Measurements from ENCODE around the gene MYPN. TPM values are rescaled to one million over a fixed set of nuclear protein-coding genes. Genes with fewer than 3 reads are reported as not detected.

Gene MYPN
- total RNA-seq, 1 experiment from 2014 or later: not detected

DNA sequence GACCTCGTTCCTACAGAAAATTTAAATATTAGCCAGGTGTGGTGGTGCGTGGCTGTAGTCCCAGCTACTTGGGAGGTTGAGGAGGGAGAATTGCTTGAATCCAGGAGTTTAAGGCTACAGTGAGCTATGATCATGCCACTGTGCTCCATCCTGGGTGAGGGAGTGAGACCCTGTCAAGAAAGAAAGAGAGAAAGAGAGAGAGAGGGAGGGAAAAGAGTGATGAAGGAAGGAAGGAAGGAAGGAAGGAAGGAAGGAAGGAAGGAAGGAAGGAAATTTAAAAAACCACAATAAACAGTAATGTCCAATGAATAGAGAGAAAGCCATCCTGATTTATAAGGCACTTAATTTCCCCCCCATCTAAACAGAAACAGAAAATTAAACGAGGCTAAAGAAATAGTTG lies 9.4 kb downstream of the MYPN start:
- H3K4me1 ChIP-seq: no peaks in the 10 kb centered on the region
- Mint-ChIP-seq H3K27ac (ENCODE audit: unreplicated experiment) (no peak overlapping the region), H3K36me3 (ENCODE audit: insufficient read depth, unreplicated experiment) (no peaks in the 10 kb centered on the region), H3K4me3 (ENCODE audit: unreplicated experiment) (no peak overlapping the region), H3K9me3 (ENCODE audit: unreplicated experiment) (no peaks in the 10 kb centered on the region), H3K27me3 (ENCODE audit: insufficient read depth, unreplicated experiment) (peaks cover 2% of the 10 kb centered on the region), H3K4me1 (ENCODE audit: low read depth, unreplicated experiment) (no peaks in the 10 kb centered on the region)
- DNase-seq: no peak
- H3K9me3 ChIP-seq: no peaks in the 10 kb centered on the region
- H3K4me3 ChIP-seq (ENCODE audit: low read depth, low read length): no peak overlapping the region
- H3K36me3 ChIP-seq (ENCODE audit: control insufficient read depth, insufficient read depth, low read length): no peaks in the 10 kb centered on the region
- no TSS peak for BruUV-seq (replicated peaks)
- TF ChIP-seq, protein P1, sequence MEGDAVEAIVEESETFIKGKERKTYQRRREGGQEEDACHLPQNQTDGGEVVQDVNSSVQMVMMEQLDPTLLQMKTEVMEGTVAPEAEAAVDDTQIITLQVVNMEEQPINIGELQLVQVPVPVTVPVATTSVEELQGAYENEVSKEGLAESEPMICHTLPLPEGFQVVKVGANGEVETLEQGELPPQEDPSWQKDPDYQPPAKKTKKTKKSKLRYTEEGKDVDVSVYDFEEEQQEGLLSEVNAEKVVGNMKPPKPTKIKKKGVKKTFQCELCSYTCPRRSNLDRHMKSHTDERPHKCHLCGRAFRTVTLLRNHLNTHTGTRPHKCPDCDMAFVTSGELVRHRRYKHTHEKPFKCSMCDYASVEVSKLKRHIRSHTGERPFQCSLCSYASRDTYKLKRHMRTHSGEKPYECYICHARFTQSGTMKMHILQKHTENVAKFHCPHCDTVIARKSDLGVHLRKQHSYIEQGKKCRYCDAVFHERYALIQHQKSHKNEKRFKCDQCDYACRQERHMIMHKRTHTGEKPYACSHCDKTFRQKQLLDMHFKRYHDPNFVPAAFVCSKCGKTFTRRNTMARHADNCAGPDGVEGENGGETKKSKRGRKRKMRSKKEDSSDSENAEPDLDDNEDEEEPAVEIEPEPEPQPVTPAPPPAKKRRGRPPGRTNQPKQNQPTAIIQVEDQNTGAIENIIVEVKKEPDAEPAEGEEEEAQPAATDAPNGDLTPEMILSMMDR (IDR thresholded peaks at IDR 0.05; ENCODE audit: insufficient read depth in 1 of 2, low read depth in 1 of 2, low read length in 1 of 2, severe bottlenecking in 1 of 2, unreplicated experiment in 1 of 2): no peak
- CTCF ChIA-PET: no interaction called here
- POLR2A ChIA-PET: no interaction called here
- H3K27me3 ChIP-seq (replicated peaks; ENCODE audit: control insufficient read depth, insufficient read depth, low read length): no peaks in the 10 kb centered on the region
- intact Hi-C loops (cut with micrococcal nuclease; ENCODE audit: unreplicated experiment): no loop called here

- ChIA-PET POLR2A (no interaction called here), CTCF (interaction anchor here (1.3 kb wide), 1 partner anchor 89 kb away, joined by 3 read pairs; no protein-coding TSS in a partner anchor)
- DNase-seq: no peak
- no peaks in the 10 kb centered on the region for H3K27me3 ChIP-seq (replicated peaks; ENCODE audit: control insufficient read depth, insufficient read depth, low read length)
- H3K36me3 ChIP-seq (ENCODE audit: control insufficient read depth, insufficient read depth, low read length): no peaks in the 10 kb centered on the region
- H3K4me3 Mint-ChIP-seq (ENCODE audit: unreplicated experiment): no peak overlapping the region
- H3K36me3 Mint-ChIP-seq (ENCODE audit: insufficient read depth, unreplicated experiment): no peaks in the 10 kb centered on the region
- no peak overlapping the region for H3K27ac Mint-ChIP-seq (ENCODE audit: unreplicated experiment)
- H3K27me3 Mint-ChIP-seq (ENCODE audit: insufficient read depth, unreplicated experiment): peaks cover 2% of the 10 kb centered on the region
- H3K4me1 ChIP-seq: peaks cover 16% of the 10 kb centered on the region
- H3K9me3 Mint-ChIP-seq (ENCODE audit: unreplicated experiment): no peaks in the 10 kb centered on the region
- H3K4me1 Mint-ChIP-seq (ENCODE audit: low read depth, unreplicated experiment): peaks cover 7% of the 10 kb centered on the region
- no TSS peak for BruUV-seq (replicated peaks)
- no peaks in the 10 kb centered on the region for H3K9me3 ChIP-seq
- no peak overlapping the region for H3K4me3 ChIP-seq (ENCODE audit: low read depth, low read length)
- TF ChIP-seq, protein P1 (IDR thresholded peaks at IDR 0.05; ENCODE audit: insufficient read depth in 1 of 2, low read depth in 1 of 2, low read length in 1 of 2, severe bottlenecking in 1 of 2, unreplicated experiment in 1 of 2): no peak
- intact Hi-C loops (cut with micrococcal nuclease; ENCODE audit: unreplicated experiment): no loop called here
These were observed 11.9 kb downstream of the MYPN start for GRCh38 chr10:68121020-68121743.

DNA sequence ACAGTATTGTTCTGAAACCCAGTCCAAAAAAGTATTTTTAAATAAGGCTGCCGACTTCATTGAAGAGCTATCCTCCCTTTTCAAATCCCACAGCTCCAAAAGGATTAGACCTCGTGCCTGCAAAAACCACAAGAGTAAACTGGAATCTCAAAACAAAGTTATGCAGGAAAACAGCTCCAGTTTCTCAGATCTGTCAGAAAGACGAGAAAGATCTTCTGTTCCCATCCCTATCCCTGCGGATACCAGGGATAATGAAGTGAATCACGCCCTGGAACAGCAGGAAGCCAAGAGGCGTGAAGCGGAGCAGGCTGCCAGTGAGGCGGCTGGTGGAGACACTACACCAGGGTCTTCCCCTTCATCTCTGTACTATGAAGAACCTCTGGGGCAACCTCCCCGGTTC lies 12.6 kb downstream of the MYPN start:
- Mint-ChIP-seq H3K27me3 (ENCODE audit: insufficient read depth, unreplicated experiment) (peaks cover 2% of the 10 kb centered on the region), H3K36me3 (ENCODE audit: insufficient read depth, unreplicated experiment) (no peaks in the 10 kb centered on the region), H3K27ac (ENCODE audit: unreplicated experiment) (no peak overlapping the region), H3K9me3 (ENCODE audit: unreplicated experiment) (no peaks in the 10 kb centered on the region), H3K4me1 (ENCODE audit: low read depth, unreplicated experiment) (peaks cover 13% of the 10 kb centered on the region), H3K4me3 (ENCODE audit: unreplicated experiment) (no peak overlapping the region)
- no peaks in the 10 kb centered on the region for H3K9me3 ChIP-seq
- ChIA-PET POLR2A (no interaction called here), CTCF (interaction anchor here (1.3 kb wide), 1 partner anchor 88 kb away, joined by 3 read pairs; no protein-coding TSS in a partner anchor)
- TF ChIP-seq, protein P1 (IDR thresholded peaks at IDR 0.05; ENCODE audit: insufficient read depth in 1 of 2, low read depth in 1 of 2, low read length in 1 of 2, severe bottlenecking in 1 of 2, unreplicated experiment in 1 of 2): no peak
- H3K4me3 ChIP-seq (ENCODE audit: low read depth, low read length): no peak overlapping the region
- H3K36me3 ChIP-seq (ENCODE audit: control insufficient read depth, insufficient read depth, low read length): no peaks in the 10 kb centered on the region
- H3K27me3 ChIP-seq (replicated peaks; ENCODE audit: control insufficient read depth, insufficient read depth, low read length): no peaks in the 10 kb centered on the region
- no peak for DNase-seq
- BruUV-seq (replicated peaks): no TSS peak
- peaks cover 22% of the 10 kb centered on the region for H3K4me1 ChIP-seq
- intact Hi-C loops (cut with micrococcal nuclease; ENCODE audit: unreplicated experiment): no loop called here
